ENCODE results near the gene CD59.

CD59 gene

GRCh38 chr11:33655842-33656600 lies 80.2 kb downstream of the CD59 start:
- DNase-seq (ENCODE audit: low read depth) = no peak
- no peak overlapping the region for H3K4me3 ChIP-seq (ENCODE audit: low read length)
- no peak for TF ChIP-seq CTCF (conservative IDR thresholded peaks at IDR 0.05; ENCODE audit: low read depth, low read length)

- TF ChIP-seq CTCF (conservative IDR thresholded peaks at IDR 0.05; ENCODE audit: low read depth, low read length) = no peak
- DNase-seq (ENCODE audit: low read depth) = no peak
- H3K4me3 ChIP-seq (ENCODE audit: low read length) = no peak overlapping the region
Observed at GRCh38 chr11:33654594-33654993, 81.6 kb downstream of the CD59 start.
